ENCODE measurements around the gene NSG1. TPM values are rescaled to one million over a fixed set of nuclear protein-coding genes. Genes with fewer than 3 reads are reported as not detected.
A peak's percentile ranks its signal among the peaks of the same experiment; 100 is the strongest.

The NSG1 gene
- total and polyA plus RNA-seq, 4 donors = 0.39 to 22.4 (median 1.6) TPM

DNA sequence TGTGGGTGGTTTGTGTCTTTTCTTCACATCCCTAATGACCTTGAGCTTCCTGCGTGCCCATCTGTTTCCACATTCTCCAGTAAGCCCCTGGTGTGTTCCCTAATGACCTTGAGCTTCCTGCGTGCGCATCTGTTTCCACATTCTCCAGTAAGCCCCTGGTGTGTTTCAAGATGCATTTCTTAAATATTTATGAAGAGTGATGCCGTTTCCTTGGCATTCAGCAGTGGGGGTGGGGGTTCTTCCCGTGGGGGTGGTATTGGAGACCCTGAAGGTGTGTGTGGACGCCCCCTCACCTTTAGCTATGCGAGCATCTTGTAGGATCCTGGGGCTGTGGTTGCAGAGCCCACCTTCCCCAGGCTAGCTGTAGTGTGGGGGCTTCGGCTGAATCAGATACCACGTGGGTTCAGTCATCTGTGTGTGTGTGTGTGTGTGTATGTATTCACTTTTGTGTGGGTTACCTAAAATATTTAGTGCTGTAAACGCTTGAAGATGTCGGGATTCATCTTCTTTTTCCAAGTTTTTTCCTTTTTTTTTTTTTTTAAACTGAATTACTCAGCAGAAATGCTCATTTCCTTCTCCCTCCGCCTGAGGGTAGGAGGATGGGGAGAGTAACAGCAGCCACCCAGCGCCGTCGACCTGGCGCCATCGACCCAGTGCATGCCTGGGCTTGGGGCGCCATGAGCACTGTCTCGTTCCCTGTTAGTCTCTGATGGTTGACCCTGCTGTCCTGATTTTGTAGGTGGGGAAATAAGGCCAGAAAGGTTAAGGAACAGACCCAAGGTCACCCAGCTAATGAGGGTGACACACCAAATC lies 9.9 kb downstream of the NSG1 start:
- TF ChIP-seq, protein P1, sequence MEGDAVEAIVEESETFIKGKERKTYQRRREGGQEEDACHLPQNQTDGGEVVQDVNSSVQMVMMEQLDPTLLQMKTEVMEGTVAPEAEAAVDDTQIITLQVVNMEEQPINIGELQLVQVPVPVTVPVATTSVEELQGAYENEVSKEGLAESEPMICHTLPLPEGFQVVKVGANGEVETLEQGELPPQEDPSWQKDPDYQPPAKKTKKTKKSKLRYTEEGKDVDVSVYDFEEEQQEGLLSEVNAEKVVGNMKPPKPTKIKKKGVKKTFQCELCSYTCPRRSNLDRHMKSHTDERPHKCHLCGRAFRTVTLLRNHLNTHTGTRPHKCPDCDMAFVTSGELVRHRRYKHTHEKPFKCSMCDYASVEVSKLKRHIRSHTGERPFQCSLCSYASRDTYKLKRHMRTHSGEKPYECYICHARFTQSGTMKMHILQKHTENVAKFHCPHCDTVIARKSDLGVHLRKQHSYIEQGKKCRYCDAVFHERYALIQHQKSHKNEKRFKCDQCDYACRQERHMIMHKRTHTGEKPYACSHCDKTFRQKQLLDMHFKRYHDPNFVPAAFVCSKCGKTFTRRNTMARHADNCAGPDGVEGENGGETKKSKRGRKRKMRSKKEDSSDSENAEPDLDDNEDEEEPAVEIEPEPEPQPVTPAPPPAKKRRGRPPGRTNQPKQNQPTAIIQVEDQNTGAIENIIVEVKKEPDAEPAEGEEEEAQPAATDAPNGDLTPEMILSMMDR (IDR thresholded peaks at IDR 0.05; ENCODE audit: control extremely low read depth, extremely low read depth) = no peak
- Histone ChIP-seq H3K9me3 (ENCODE audit: control insufficient read depth in 4 of 4, insufficient read depth in 3 of 4, low read length in 3 of 4) (peaks cover 0 to 3% (median 0%) of the 10 kb centered on the region in 4 donors), H3K9ac (ENCODE audit: insufficient read depth in 1 of 2, low read length in 2 of 2) (no peak overlapping the region), H3K4me1 (ENCODE audit: control insufficient read depth in 5 of 5, insufficient read depth in 5 of 5, low read length in 5 of 5) (peaks cover 0 to 27% (median 0%) of the 10 kb centered on the region in 5 donors), H3K36me3 (ENCODE audit: control insufficient read depth in 4 of 4, insufficient read depth in 4 of 4, low read length in 4 of 4) (no peaks in the 10 kb centered on the region), H3K4me3 (no peak overlapping the region), H3K27me3 (ENCODE audit: control insufficient read depth in 3 of 3, insufficient read depth in 3 of 3, low read length in 2 of 3) (no peaks in the 10 kb centered on the region), H3K27ac (ENCODE audit: low read depth in 1 of 2, low read length in 1 of 2) (no peak overlapping the region)
- 56 to 63% methylated on average over 19 of the region's 19 CpGs for WGBS, 2 donors
- peak; percentile 53 to 66 (median 65) for DNase-seq
- ATAC-seq (ENCODE audit: insufficient read depth, low FRiP score) = no peak

DNA sequence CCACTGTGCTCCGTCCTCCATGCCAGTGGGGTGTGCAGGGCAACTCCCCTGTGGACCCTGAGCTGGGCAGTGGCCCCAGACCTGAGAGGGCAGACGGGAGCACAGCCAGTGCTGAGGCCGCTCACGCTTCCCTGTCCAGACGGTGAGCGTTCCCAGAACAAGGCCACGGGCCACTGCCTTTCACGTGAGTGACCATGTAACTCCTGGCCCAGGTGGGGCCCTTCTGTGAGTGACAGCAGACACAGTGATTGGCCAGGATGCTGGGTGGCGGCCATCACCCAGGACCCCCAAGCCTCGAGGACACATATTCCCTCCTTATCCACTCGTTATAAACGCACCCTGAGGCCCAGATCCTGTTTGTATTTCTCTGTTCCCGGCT lies 10.5 kb downstream of the NSG1 start:
- H3K27me3 ChIP-seq (ENCODE audit: control insufficient read depth in 3 of 3, insufficient read depth in 3 of 3, low read length in 2 of 3) = no peaks in the 10 kb centered on the region
- H3K4me3 ChIP-seq = no peak overlapping the region
- H3K9me3 ChIP-seq (ENCODE audit: control insufficient read depth in 4 of 4, insufficient read depth in 3 of 4, low read length in 3 of 4) = peaks cover 0 to 3% (median 0%) of the 10 kb centered on the region in 4 donors
- H3K36me3 ChIP-seq (ENCODE audit: control insufficient read depth in 4 of 4, insufficient read depth in 4 of 4, low read length in 4 of 4) = no peaks in the 10 kb centered on the region
- H3K27ac ChIP-seq (ENCODE audit: low read depth in 1 of 2, low read length in 1 of 2) = no peak overlapping the region
- H3K4me1 ChIP-seq (ENCODE audit: control insufficient read depth in 5 of 5, insufficient read depth in 5 of 5, low read length in 5 of 5) = peaks cover 0 to 27% (median 0%) of the 10 kb centered on the region in 5 donors
- WGBS, 2 donors = 87 to 88% methylated on average over 13 of the region's 13 CpGs
- H3K9ac ChIP-seq (ENCODE audit: insufficient read depth in 1 of 2, low read length in 2 of 2) = no peak overlapping the region
- DNase-seq = no peak
- TF ChIP-seq, protein P1 (IDR thresholded peaks at IDR 0.05; ENCODE audit: control extremely low read depth, extremely low read depth) = no peak
- ATAC-seq (ENCODE audit: insufficient read depth, low FRiP score) = no peak

DNA sequence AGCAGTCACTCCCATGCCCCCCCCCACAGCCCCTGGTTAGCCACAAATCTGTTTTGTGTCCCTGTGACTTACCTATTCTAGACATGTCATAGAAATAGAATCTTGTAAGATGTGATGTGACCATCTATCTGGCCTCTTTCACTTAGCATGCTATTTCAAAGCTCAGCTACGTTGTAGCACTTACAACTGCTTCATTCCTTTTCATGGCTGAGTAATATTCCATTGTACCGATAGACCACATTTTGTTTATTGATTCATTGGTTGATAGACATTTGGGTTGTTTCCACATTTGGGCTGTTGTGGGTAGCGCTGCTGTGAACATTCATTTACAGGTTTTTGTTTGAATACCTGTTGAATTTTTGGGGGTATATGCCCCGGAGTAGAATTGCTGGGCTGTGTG lies 11.5 kb downstream of the NSG1 start:
- no peak for ATAC-seq (ENCODE audit: insufficient read depth, low FRiP score)
- WGBS, 2 donors = 80 to 81% methylated on average over 4 of the region's 4 CpGs

More for the DNA sequence above, 11.5 kb downstream of the NSG1 start:
- H3K27ac ChIP-seq (ENCODE audit: low read depth in 1 of 2, low read length in 1 of 2) = no peak overlapping the region
- no peaks in the 10 kb centered on the region for H3K36me3 ChIP-seq (ENCODE audit: control insufficient read depth in 4 of 4, insufficient read depth in 4 of 4, low read length in 4 of 4)
- TF ChIP-seq, protein P1 (IDR thresholded peaks at IDR 0.05; ENCODE audit: control extremely low read depth, extremely low read depth) = no peak
- H3K27me3 ChIP-seq (ENCODE audit: control insufficient read depth in 3 of 3, insufficient read depth in 3 of 3, low read length in 2 of 3) = no peaks in the 10 kb centered on the region
- no peak overlapping the region for H3K4me3 ChIP-seq
- DNase-seq = no peak
- no peak overlapping the region for H3K9ac ChIP-seq (ENCODE audit: insufficient read depth in 1 of 2, low read length in 2 of 2)
- peaks cover 0 to 27% (median 0%) of the 10 kb centered on the region in 5 donors for H3K4me1 ChIP-seq (ENCODE audit: control insufficient read depth in 5 of 5, insufficient read depth in 5 of 5, low read length in 5 of 5)
- H3K9me3 ChIP-seq (ENCODE audit: control insufficient read depth in 4 of 4, insufficient read depth in 3 of 4, low read length in 3 of 4) = peaks cover 0 to 3% (median 0%) of the 10 kb centered on the region in 4 donors

Measured in lung (tissue), 12 donors.